HG02798 (cell line): Measurements from ENCODE around the gene NPTX1.
"Not testable (repeated sequence)": the region's sequence is repeated elsewhere in the genome, so short reads cannot be mapped to it uniquely, and the experiment has no call there.

Source experiments
- ATAC-seq: cut with Tn5 transposase; IDR thresholded peaks from one replicate; pipeline ENCODE4 v1.9.1; 2021; ENCODE audit warnings: mild to moderate bottlenecking; ENCODE audit not compliant: unreplicated experiment, poor library complexity

NPTX1 gene

GRCh38 chr17:80475910-80476876 is at the start of gene NPTX1:
NPTX1 (minus strand) TSS chr17:80476607; CDS start chr17:80476446, 161 bp downstream.
- ATAC-seq: no peak

- no peak for ATAC-seq
Observed at GRCh38 chr17:80523956-80524712, 47.7 kb upstream of the NPTX1 start.

GRCh38 chr17:80523054-80523744 is 46.8 kb upstream of the NPTX1 start:
- ATAC-seq: no peak

- ATAC-seq: no peak
Observed at GRCh38 chr17:80520810-80521455, 44.5 kb upstream of the NPTX1 start.

GRCh38 chr17:80519091-80519781 is 42.8 kb upstream of the NPTX1 start:
- ATAC-seq: no peak

- ATAC-seq: no peak
Observed at GRCh38 chr17:80518392-80518791, 42.0 kb upstream of the NPTX1 start.

GRCh38 chr17:80517641-80518040 is 41.2 kb upstream of the NPTX1 start:
- no peak for ATAC-seq

- no peak for ATAC-seq
Observed at GRCh38 chr17:80516171-80516932, 39.9 kb upstream of the NPTX1 start.

- ATAC-seq: no peak
Observed at GRCh38 chr17:80513892-80514291, 37.5 kb upstream of the NPTX1 start.

GRCh38 chr17:80513201-80513600 is 36.8 kb upstream of the NPTX1 start:
- ATAC-seq: no peak

- no peak for ATAC-seq
Observed at GRCh38 chr17:80512233-80512632, 35.8 kb upstream of the NPTX1 start.

- no peak for ATAC-seq
Observed at GRCh38 chr17:80511222-80512180, 35.1 kb upstream of the NPTX1 start.

GRCh38 chr17:80510772-80511171 is 34.4 kb upstream of the NPTX1 start:
- ATAC-seq: no peak

- ATAC-seq: no peak
Observed at GRCh38 chr17:80510132-80510531, 33.7 kb upstream of the NPTX1 start.

- no peak for ATAC-seq
Observed at GRCh38 chr17:80509311-80509710, 32.9 kb upstream of the NPTX1 start.

GRCh38 chr17:80507965-80508364 is 31.6 kb upstream of the NPTX1 start:
- ATAC-seq: no peak

GRCh38 chr17:80507177-80507576 is 30.8 kb upstream of the NPTX1 start:
- ATAC-seq: not testable (repeated sequence)
